ENCODE data around the gene HOMER1. TPM values are rescaled to one million over a fixed set of nuclear protein-coding genes. Genes with fewer than 3 reads are reported as not detected.

The HOMER1 gene
- total RNA-seq, 1 experiment from 2014 or later: 12.5 TPM

- no peak overlapping the region for H3K4me3 ChIP-seq
- POLR2A ChIA-PET (ENCODE audit: unreplicated experiment): no interaction called here
- no peak for DNase-seq
- no TSS peak for BruUV-seq (replicated peaks)
- H3K36me3 ChIP-seq (ENCODE audit: low read depth): no peaks in the 10 kb centered on the region
- CTCF ChIA-PET: no interaction called here
- H3K9me2 ChIP-seq (ENCODE audit: insufficient read depth): no peaks in the 10 kb centered on the region
- H4K20me1 ChIP-seq (ENCODE audit: insufficient read depth): no peaks in the 10 kb centered on the region
- no peaks in the 10 kb centered on the region for H3K27me3 ChIP-seq (ENCODE audit: insufficient read depth, low read depth)
- no peak overlapping the region for H3K27ac ChIP-seq
- H2AFZ ChIP-seq: no peak overlapping the region
- no peak overlapping the region for H3K4me2 ChIP-seq
- no peaks in the 10 kb centered on the region for H3K4me1 ChIP-seq (replicated peaks; ENCODE audit: insufficient read depth)
- no peaks in the 10 kb centered on the region for H3F3A ChIP-seq (ENCODE audit: insufficient read depth, low read depth)
- TF ChIP-seq, protein P1, sequence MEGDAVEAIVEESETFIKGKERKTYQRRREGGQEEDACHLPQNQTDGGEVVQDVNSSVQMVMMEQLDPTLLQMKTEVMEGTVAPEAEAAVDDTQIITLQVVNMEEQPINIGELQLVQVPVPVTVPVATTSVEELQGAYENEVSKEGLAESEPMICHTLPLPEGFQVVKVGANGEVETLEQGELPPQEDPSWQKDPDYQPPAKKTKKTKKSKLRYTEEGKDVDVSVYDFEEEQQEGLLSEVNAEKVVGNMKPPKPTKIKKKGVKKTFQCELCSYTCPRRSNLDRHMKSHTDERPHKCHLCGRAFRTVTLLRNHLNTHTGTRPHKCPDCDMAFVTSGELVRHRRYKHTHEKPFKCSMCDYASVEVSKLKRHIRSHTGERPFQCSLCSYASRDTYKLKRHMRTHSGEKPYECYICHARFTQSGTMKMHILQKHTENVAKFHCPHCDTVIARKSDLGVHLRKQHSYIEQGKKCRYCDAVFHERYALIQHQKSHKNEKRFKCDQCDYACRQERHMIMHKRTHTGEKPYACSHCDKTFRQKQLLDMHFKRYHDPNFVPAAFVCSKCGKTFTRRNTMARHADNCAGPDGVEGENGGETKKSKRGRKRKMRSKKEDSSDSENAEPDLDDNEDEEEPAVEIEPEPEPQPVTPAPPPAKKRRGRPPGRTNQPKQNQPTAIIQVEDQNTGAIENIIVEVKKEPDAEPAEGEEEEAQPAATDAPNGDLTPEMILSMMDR (conservative IDR thresholded peaks at IDR 0.05): no peak
- TF ChIP-seq EZH2 (IDR thresholded peaks at IDR 0.05; ENCODE audit: low read depth): no peak
- H3K79me2 ChIP-seq (ENCODE audit: low read depth): peaks cover 9% of the 10 kb centered on the region; the same call in 1 of the 2 replicates
- H3K9me3 ChIP-seq (ENCODE audit: insufficient read depth, low read depth): no peaks in the 10 kb centered on the region
- intact Hi-C loops (cut with micrococcal nuclease; ENCODE audit: unreplicated experiment): no loop called here
Observed at GRCh38 chr5:79456400-79456799, 57.5 kb downstream of the HOMER1 start.

- Histone ChIP-seq H2AFZ (no peak overlapping the region), H3K4me1 (replicated peaks; ENCODE audit: insufficient read depth) (no peaks in the 10 kb centered on the region), H3K27ac (no peak overlapping the region), H3K9me3 (ENCODE audit: insufficient read depth, low read depth) (no peaks in the 10 kb centered on the region), H4K20me1 (ENCODE audit: insufficient read depth) (no peaks in the 10 kb centered on the region), H3K27me3 (ENCODE audit: insufficient read depth, low read depth) (no peaks in the 10 kb centered on the region), H3K9me2 (ENCODE audit: insufficient read depth) (no peaks in the 10 kb centered on the region), H3K4me2 (no peak overlapping the region), H3K79me2 (ENCODE audit: low read depth) (peaks cover 6% of the 10 kb centered on the region; the same call in 1 of the 2 replicates), H3F3A (ENCODE audit: insufficient read depth, low read depth) (no peaks in the 10 kb centered on the region), H3K36me3 (ENCODE audit: low read depth) (no peaks in the 10 kb centered on the region), H3K4me3 (no peak overlapping the region)
- ChIA-PET POLR2A (ENCODE audit: unreplicated experiment) (no interaction called here), CTCF (no interaction called here)
- BruUV-seq (replicated peaks): no TSS peak
- TF ChIP-seq EZH2 (IDR thresholded peaks at IDR 0.05; ENCODE audit: low read depth): no peak
- TF ChIP-seq, protein P1 (conservative IDR thresholded peaks at IDR 0.05): no peak
- DNase-seq: no peak
- intact Hi-C loops (cut with micrococcal nuclease; ENCODE audit: unreplicated experiment): no loop called here
Observed at GRCh38 chr5:79454043-79454442, 59.9 kb downstream of the HOMER1 start.

DNA sequence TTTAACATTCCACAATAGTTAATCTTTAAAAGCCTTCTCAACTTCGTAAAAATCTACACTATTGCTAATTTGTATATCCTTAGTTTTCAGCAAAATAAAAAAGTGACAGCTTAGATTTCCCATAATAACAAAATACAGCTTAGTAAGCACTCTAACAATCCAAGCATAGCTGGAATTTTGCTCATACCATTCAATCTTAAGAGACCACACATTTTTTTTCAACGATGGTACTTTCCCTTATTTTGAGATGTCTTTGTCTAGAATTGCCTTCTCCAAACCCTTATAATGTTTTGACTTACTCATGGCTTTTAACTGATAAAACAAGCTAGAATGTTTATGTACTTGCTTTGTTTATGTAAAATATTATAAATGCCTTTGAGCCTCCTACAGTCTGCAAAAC lies 65.6 kb downstream of the HOMER1 start:
- BruUV-seq (replicated peaks): no TSS peak
- no peaks in the 10 kb centered on the region for H3F3A ChIP-seq (ENCODE audit: insufficient read depth, low read depth)
- no peaks in the 10 kb centered on the region for H3K36me3 ChIP-seq (ENCODE audit: low read depth)
- no peaks in the 10 kb centered on the region for H3K79me2 ChIP-seq (ENCODE audit: low read depth)
- no peak for DNase-seq
- no peaks in the 10 kb centered on the region for H3K9me2 ChIP-seq (ENCODE audit: insufficient read depth)
- no peak overlapping the region for H3K4me3 ChIP-seq
- H2AFZ ChIP-seq: no peak overlapping the region
- no peaks in the 10 kb centered on the region; the same call in 1 of the 2 replicates for H4K20me1 ChIP-seq (ENCODE audit: insufficient read depth)
- H3K27me3 ChIP-seq (ENCODE audit: insufficient read depth, low read depth): no peaks in the 10 kb centered on the region
- no peak for TF ChIP-seq EZH2 (IDR thresholded peaks at IDR 0.05; ENCODE audit: low read depth)
- CTCF ChIA-PET: interaction anchor here (0.6 to 1.1 kb wide), 2 partner anchors 143 to 315 kb away, joined by 5 to 6 read pairs; no protein-coding TSS in a partner anchor
- no peaks in the 10 kb centered on the region for H3K4me1 ChIP-seq (replicated peaks; ENCODE audit: insufficient read depth)
- intact Hi-C loops (cut with micrococcal nuclease; ENCODE audit: unreplicated experiment): no loop called here
- POLR2A ChIA-PET (ENCODE audit: unreplicated experiment): no interaction called here
- no peak overlapping the region for H3K27ac ChIP-seq
- no peak overlapping the region for H3K4me2 ChIP-seq
- H3K9me3 ChIP-seq (ENCODE audit: insufficient read depth, low read depth): no peaks in the 10 kb centered on the region

DNA sequence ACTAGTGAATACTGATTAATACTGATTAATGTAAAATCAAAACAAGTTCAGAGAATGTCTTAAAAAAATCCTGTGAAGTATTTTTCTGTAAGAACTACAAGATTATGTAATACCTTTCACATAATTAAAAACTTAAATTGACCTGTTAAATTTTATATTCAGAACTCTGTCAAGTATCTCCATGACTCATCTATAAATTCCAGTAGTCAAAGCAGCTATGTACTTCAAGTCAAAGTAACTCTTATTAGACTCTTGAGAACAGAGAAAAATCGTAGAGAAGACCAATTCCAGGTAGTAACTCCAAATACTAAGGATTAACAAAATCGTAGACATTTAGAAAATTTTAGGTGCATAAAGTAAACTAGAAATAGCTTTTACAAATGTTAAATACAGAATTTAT lies 77.1 kb downstream of the HOMER1 start:
- intact Hi-C loops (cut with micrococcal nuclease; ENCODE audit: unreplicated experiment): no loop called here
- BruUV-seq (replicated peaks): no TSS peak
- ChIA-PET POLR2A (ENCODE audit: unreplicated experiment) (no interaction called here), CTCF (no interaction called here)
- Histone ChIP-seq H3F3A (ENCODE audit: insufficient read depth, low read depth) (0 out of 2 replicates have a peak, but pooled peaks cover 4% of the 10 kb centered on the region), H3K4me2 (no peak overlapping the region), H3K27me3 (ENCODE audit: insufficient read depth, low read depth) (no peaks in the 10 kb centered on the region), H3K4me1 (replicated peaks; ENCODE audit: insufficient read depth) (no peaks in the 10 kb centered on the region), H2AFZ (no peak overlapping the region), H3K9me2 (ENCODE audit: insufficient read depth) (no peaks in the 10 kb centered on the region), H3K4me3 (no peak overlapping the region), H3K36me3 (ENCODE audit: low read depth) (peaks cover 4% of the 10 kb centered on the region; the same call in 1 of the 2 replicates), H3K79me2 (ENCODE audit: low read depth) (no peaks in the 10 kb centered on the region), H4K20me1 (ENCODE audit: insufficient read depth) (no peaks in the 10 kb centered on the region), H3K9me3 (ENCODE audit: insufficient read depth, low read depth) (no peaks in the 10 kb centered on the region), H3K27ac (no peak overlapping the region)
- no peak for TF ChIP-seq EZH2 (IDR thresholded peaks at IDR 0.05; ENCODE audit: low read depth)
- TF ChIP-seq, protein P1 (conservative IDR thresholded peaks at IDR 0.05): no peak
- DNase-seq: no peak
